ENCODE results near the gene PLXNB2.

PLXNB2 gene

GRCh38 chr22:50258361-50259292 is 48.8 kb downstream of the PLXNB2 start:
- no peak for DNase-seq (ENCODE audit: low read depth, low spot score)
- H3K4me3 ChIP-seq (ENCODE audit: low read length): no peak overlapping the region

- no peak for DNase-seq (ENCODE audit: low read depth, low spot score)
- no peak overlapping the region for H3K4me3 ChIP-seq (ENCODE audit: low read length)
These were observed 49.7 kb downstream of the PLXNB2 start for GRCh38 chr22:50257451-50258360.

- no peak for DNase-seq (ENCODE audit: low read depth, low spot score)
- no peak overlapping the region for H3K4me3 ChIP-seq (ENCODE audit: low read length)
These were observed 50.4 kb downstream of the PLXNB2 start for GRCh38 chr22:50257041-50257440.

GRCh38 chr22:50256258-50256862 is 51.1 kb downstream of the PLXNB2 start:
- no peak overlapping the region for H3K4me3 ChIP-seq (ENCODE audit: low read length)
- DNase-seq (ENCODE audit: low read depth, low spot score): no peak

GRCh38 chr22:50255607-50256006 is 51.8 kb downstream of the PLXNB2 start:
- H3K4me3 ChIP-seq (ENCODE audit: low read length): no peak overlapping the region
- DNase-seq (ENCODE audit: low read depth, low spot score): no peak

- no peak overlapping the region for H3K4me3 ChIP-seq (ENCODE audit: low read length)
- no peak for DNase-seq (ENCODE audit: low read depth, low spot score)
These were observed 52.3 kb downstream of the PLXNB2 start for GRCh38 chr22:50255099-50255498.

- no peak overlapping the region for H3K4me3 ChIP-seq (ENCODE audit: low read length)
- DNase-seq (ENCODE audit: low read depth, low spot score): no peak
These were observed 53.5 kb downstream of the PLXNB2 start for GRCh38 chr22:50253941-50254340.

GRCh38 chr22:50253046-50253915 is 54.2 kb downstream of the PLXNB2 start:
- DNase-seq (ENCODE audit: low read depth, low spot score): no peak
- no peak overlapping the region for H3K4me3 ChIP-seq (ENCODE audit: low read length)

- peak; percentile 26 for DNase-seq (ENCODE audit: low read depth, low spot score)
- no peak overlapping the region for H3K4me3 ChIP-seq (ENCODE audit: low read length)
These were observed 55.1 kb downstream of the PLXNB2 start for GRCh38 chr22:50252082-50253045.

- peak overlapping the region; percentile 86 for H3K4me3 ChIP-seq (ENCODE audit: low read length)
- DNase-seq (ENCODE audit: low read depth, low spot score): no peak
These were observed 55.9 kb downstream of the PLXNB2 start for GRCh38 chr22:50251477-50252081.

- H3K4me3 ChIP-seq (ENCODE audit: low read length): peak within 1 kb of the TSS; percentile 86
- DNase-seq (ENCODE audit: low read depth, low spot score): peak; percentile 66
These were observed 56.6 kb downstream of the PLXNB2 start, which contains the start of gene HDAC10 for GRCh38 chr22:50250555-50251476. Gene HDAC10, minus strand, starts transcription at chr22:50251265. Its CDS starts 233 bp downstream, at chr22:50251032.

GRCh38 chr22:50250249-50250554 is 57.2 kb downstream of the PLXNB2 start:
- H3K4me3 ChIP-seq (ENCODE audit: low read length): peak overlapping the region; percentile 86
- no peak for DNase-seq (ENCODE audit: low read depth, low spot score)

- DNase-seq (ENCODE audit: low read depth, low spot score): no peak
- H3K4me3 ChIP-seq (ENCODE audit: low read length): peak overlapping the region; percentile 86
These were observed 57.9 kb downstream of the PLXNB2 start for GRCh38 chr22:50249341-50250248.

- DNase-seq (ENCODE audit: low read depth, low spot score): no peak
- no peak overlapping the region for H3K4me3 ChIP-seq (ENCODE audit: low read length)
These were observed 59.0 kb downstream of the PLXNB2 start for GRCh38 chr22:50248196-50249081.

Measured in Jurkat, Clone E6-1 (cell line).